ENCODE results near the gene NT5DC3.

DNA sequence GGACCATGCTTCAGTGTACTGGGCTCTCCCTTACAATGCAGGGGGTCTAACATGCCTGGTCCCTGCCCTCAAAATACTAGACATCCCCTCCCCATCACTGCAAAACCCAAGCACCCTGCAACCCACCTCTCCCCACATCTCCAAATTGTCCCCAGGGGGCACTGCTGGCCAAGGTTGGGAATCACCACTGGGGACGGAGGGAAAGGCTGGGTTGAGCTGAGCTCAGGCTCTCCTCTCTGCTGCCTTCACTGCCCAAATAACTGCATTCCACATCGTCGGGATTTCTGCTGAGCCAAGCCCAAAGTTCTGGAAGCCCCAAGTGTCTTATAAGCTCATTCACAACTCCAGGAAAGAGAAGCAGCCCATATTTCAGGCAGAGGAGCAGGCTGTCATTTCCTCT is 69.6 kb downstream of the NT5DC3 start:
- TF ChIP-seq CTCF (IDR thresholded peaks at IDR 0.05) (peak in 2 of 3 experiments; percentile 15 to 36), POLR2A (IDR thresholded peaks at IDR 0.05) (no peak)

Data from testis (tissue), 2 donors.